ENCODE data around the gene CBLB.

The CBLB gene

GRCh38 chr3:105676621-105677300 is 192.1 kb downstream of the CBLB start:
- no peak for DNase-seq

- DNase-seq = no peak
These were observed 194.3 kb downstream of the CBLB start for GRCh38 chr3:105674437-105675065.

- DNase-seq = no peak
These were observed 195.8 kb downstream of the CBLB start for GRCh38 chr3:105672996-105673395.

GRCh38 chr3:105662306-105662705 is 206.5 kb downstream of the CBLB start:
- no peak for DNase-seq

- no peak for DNase-seq
These were observed 207.4 kb downstream of the CBLB start for GRCh38 chr3:105661461-105661860.

GRCh38 chr3:105656651-105657504 is 211.9 kb downstream of the CBLB start:
- DNase-seq = no peak

- DNase-seq = no peak
These were observed 214.9 kb downstream of the CBLB start for GRCh38 chr3:105653868-105654267.

GRCh38 chr3:105653166-105653565 is 215.6 kb downstream of the CBLB start:
- DNase-seq = no peak

GRCh38 chr3:105649480-105649879 is 219.3 kb downstream of the CBLB start:
- DNase-seq = no peak

- no peak for DNase-seq
These were observed 221.8 kb downstream of the CBLB start for GRCh38 chr3:105647047-105647446.

- DNase-seq = no peak
These were observed 229.7 kb downstream of the CBLB start for GRCh38 chr3:105639131-105639530.

- DNase-seq = no peak
These were observed 234.1 kb downstream of the CBLB start for GRCh38 chr3:105634708-105635107.

- no peak for DNase-seq
These were observed 239.1 kb downstream of the CBLB start for GRCh38 chr3:105629718-105630117.

GRCh38 chr3:105626739-105627138 is 242.1 kb downstream of the CBLB start:
- DNase-seq = no peak

- DNase-seq = no peak
These were observed 246.6 kb downstream of the CBLB start for GRCh38 chr3:105622169-105622568.

- no peak for DNase-seq
These were observed 248.6 kb downstream of the CBLB start for GRCh38 chr3:105620236-105620635.

- no peak for DNase-seq
These were observed 249.2 kb downstream of the CBLB start for GRCh38 chr3:105619651-105620050.

- DNase-seq = no peak
These were observed 250.3 kb downstream of the CBLB start for GRCh38 chr3:105618556-105618955.

- no peak for DNase-seq
These were observed 252.3 kb downstream of the CBLB start for GRCh38 chr3:105616374-105617121.

GRCh38 chr3:105615814-105616213 is 253.0 kb downstream of the CBLB start:
- no peak for DNase-seq

GRCh38 chr3:105614288-105615030 is 254.4 kb downstream of the CBLB start:
- DNase-seq = no peak

GRCh38 chr3:105613120-105613519 is 255.7 kb downstream of the CBLB start:
- no peak for DNase-seq

Measured in NCI-H1092 (cell line).